ENCODE data around the gene CEP162. TPM values are rescaled to one million over a fixed set of nuclear protein-coding genes. Genes with fewer than 3 reads are reported as not detected.
"Not testable (repeated sequence)": the region's sequence is repeated elsewhere in the genome, so short reads cannot be mapped to it uniquely, and the experiment has no call there.

CEP162 gene
- total RNA-seq, 1 donor from 2014 or later = 15.7 TPM

DNA sequence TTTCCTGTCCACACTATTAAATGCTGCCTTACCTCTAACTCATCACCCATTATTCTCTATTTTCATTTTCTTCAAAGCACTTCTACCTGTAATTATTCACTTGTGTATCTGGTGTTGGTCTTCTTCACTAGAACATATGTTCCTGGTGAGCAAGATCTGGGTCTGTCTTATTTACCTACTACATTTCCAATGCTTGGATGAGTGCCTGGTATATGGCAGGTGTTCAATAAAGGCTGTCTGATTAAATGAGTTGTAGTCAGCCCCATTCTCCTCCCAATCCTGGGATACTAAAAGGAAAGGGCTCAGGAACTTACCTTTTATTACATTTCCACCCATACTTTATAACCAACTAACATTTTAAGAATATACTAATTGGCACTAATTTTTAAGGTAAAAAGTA lies 61.0 kb downstream of the CEP162 start:
- H3K27ac Mint-ChIP-seq = no peak overlapping the region
- H3K36me3 Mint-ChIP-seq = peaks cover 37% of the 10 kb centered on the region
- TF ChIP-seq, protein P1, sequence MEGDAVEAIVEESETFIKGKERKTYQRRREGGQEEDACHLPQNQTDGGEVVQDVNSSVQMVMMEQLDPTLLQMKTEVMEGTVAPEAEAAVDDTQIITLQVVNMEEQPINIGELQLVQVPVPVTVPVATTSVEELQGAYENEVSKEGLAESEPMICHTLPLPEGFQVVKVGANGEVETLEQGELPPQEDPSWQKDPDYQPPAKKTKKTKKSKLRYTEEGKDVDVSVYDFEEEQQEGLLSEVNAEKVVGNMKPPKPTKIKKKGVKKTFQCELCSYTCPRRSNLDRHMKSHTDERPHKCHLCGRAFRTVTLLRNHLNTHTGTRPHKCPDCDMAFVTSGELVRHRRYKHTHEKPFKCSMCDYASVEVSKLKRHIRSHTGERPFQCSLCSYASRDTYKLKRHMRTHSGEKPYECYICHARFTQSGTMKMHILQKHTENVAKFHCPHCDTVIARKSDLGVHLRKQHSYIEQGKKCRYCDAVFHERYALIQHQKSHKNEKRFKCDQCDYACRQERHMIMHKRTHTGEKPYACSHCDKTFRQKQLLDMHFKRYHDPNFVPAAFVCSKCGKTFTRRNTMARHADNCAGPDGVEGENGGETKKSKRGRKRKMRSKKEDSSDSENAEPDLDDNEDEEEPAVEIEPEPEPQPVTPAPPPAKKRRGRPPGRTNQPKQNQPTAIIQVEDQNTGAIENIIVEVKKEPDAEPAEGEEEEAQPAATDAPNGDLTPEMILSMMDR (IDR thresholded peaks at IDR 0.05; ENCODE audit: unreplicated experiment) = no peak
- DNase-seq (ENCODE audit: low spot score in 2 of 2, unreplicated experiment in 2 of 2) = no peak
- H3K27me3 Mint-ChIP-seq (ENCODE audit: low read depth) = no peaks in the 10 kb centered on the region
- H3K4me1 Mint-ChIP-seq = no peaks in the 10 kb centered on the region
- no peak overlapping the region for H3K4me3 Mint-ChIP-seq
- no peaks in the 10 kb centered on the region for H3K9me3 Mint-ChIP-seq

DNA sequence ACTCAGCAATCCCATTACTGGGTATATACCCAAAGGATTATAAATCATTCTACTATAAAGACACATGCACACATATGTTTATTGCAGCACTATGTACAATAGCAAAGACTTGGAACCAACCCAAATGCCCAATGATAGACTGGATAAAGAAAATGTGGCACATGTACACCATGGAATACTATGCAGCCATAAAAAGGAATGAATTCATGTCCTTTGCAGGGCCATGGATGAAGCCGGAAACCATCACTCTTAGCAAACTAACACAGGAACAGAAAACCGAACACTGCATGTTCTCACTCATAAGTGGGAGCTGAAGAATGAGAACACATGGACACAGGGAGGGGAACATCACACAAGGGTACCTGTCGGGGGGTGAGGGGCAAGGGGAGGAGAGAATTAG lies 63.1 kb downstream of the CEP162 start:
- not testable (repeated sequence) for H3K4me3 Mint-ChIP-seq; H3K27me3 Mint-ChIP-seq (ENCODE audit: low read depth); H3K9me3 Mint-ChIP-seq; H3K27ac Mint-ChIP-seq; DNase-seq (ENCODE audit: low spot score in 2 of 2, unreplicated experiment in 2 of 2); H3K4me1 Mint-ChIP-seq
- peaks cover 36% of the 10 kb centered on the region for H3K36me3 Mint-ChIP-seq

DNA sequence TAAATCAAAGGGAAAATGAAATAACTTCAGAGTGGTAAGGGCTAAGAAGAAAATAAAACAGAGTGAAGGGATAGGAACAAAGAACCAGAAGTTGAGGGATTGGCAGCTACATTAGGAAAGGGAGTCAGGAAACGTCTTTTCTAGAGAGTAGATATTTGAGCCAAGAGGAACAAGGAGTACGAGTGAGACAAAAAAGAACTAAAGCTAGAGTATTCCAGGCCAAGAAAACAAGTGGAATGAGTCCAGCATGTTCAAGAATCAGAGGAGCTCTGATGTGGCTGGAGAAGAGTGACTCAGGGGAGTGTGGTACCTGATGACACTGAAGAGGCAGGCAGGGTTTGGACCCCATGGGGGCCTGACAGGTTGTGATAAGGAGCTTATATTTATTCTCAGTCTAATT lies 66.3 kb downstream of the CEP162 start:
- no peak overlapping the region for H3K4me3 Mint-ChIP-seq
- H3K27ac Mint-ChIP-seq = no peak overlapping the region
- TF ChIP-seq, protein P1 (IDR thresholded peaks at IDR 0.05; ENCODE audit: unreplicated experiment) = no peak
- no peaks in the 10 kb centered on the region for H3K9me3 Mint-ChIP-seq
- no peaks in the 10 kb centered on the region for H3K27me3 Mint-ChIP-seq (ENCODE audit: low read depth)
- H3K4me1 Mint-ChIP-seq = no peaks in the 10 kb centered on the region
- no peak for DNase-seq (ENCODE audit: low spot score in 2 of 2, unreplicated experiment in 2 of 2)
- H3K36me3 Mint-ChIP-seq = peaks cover 29% of the 10 kb centered on the region

DNA sequence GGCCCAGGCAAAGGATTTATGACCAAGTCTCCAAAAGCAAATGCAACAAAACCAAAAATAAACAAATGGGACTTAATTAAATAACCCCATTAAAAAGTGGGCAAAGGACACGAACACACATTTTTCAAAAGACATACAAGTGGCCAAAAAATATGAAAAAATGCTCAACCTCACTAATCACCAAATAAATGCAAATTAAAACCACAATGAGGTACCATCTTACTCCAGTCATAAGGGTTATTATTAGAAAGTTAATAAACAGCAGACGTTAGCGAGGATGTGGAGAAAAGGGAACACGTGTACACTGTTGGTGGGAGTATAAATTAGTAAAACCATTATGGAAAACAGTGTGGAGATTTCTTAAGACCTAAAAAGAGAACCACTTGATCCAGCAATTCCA lies 71.1 kb downstream of the CEP162 start:
- Mint-ChIP-seq H3K4me3 (no peak overlapping the region), H3K9me3 (no peaks in the 10 kb centered on the region), H3K36me3 (peaks cover 25% of the 10 kb centered on the region), H3K27ac (no peak overlapping the region), H3K27me3 (ENCODE audit: low read depth) (no peaks in the 10 kb centered on the region), H3K4me1 (no peaks in the 10 kb centered on the region)
- TF ChIP-seq, protein P1 (IDR thresholded peaks at IDR 0.05; ENCODE audit: unreplicated experiment) = no peak
- DNase-seq (ENCODE audit: low spot score in 2 of 2, unreplicated experiment in 2 of 2) = no peak

DNA sequence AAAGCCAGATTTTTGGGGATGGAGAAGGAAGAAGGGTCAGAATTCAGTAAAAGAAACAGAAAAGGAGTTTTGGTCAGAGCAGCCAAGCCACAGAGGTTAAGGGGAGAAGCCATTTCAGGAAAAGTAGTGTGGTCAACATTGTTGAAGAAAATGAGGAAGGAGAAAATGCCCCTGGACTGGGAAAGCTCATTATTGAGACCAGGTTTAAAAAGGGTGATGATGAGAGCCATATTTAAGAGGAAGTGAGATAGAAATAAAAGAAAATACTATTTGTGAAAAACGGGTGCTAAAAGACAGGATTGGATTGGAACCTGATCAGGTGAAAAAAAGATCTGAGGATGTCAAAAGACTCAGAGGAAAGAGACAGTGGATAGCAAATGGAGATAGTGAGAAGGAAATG lies 75.8 kb downstream of the CEP162 start:
- Mint-ChIP-seq H3K36me3 (peaks cover 28% of the 10 kb centered on the region), H3K27me3 (ENCODE audit: low read depth) (no peaks in the 10 kb centered on the region), H3K4me3 (no peak overlapping the region), H3K27ac (no peak overlapping the region), H3K9me3 (no peaks in the 10 kb centered on the region), H3K4me1 (no peaks in the 10 kb centered on the region)
- no peak for DNase-seq (ENCODE audit: low spot score in 2 of 2, unreplicated experiment in 2 of 2)
- TF ChIP-seq, protein P1 (IDR thresholded peaks at IDR 0.05; ENCODE audit: unreplicated experiment) = no peak

DNA sequence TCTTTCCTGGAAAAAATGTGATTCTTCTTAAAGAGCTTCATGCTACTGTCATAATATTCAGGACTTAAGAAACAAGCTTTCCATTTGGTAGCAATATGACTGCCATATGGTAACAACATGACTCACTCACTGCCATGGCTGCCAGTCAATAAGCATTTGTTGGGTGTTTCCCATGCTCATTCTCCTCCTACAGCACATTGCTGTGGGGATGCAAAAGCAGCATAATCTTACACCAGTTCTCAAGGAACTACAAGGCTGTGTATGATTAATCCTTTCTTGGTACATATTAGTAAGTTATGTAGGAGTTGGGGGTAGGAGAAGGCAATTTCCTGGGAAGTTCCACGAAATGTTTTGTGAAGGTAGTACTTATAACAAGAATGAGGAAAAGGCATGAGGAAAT lies 76.7 kb downstream of the CEP162 start:
- DNase-seq (ENCODE audit: low spot score in 2 of 2, unreplicated experiment in 2 of 2) = no peak
- Mint-ChIP-seq H3K36me3 (peaks cover 28% of the 10 kb centered on the region), H3K9me3 (no peaks in the 10 kb centered on the region), H3K27ac (no peak overlapping the region), H3K4me3 (no peak overlapping the region), H3K27me3 (ENCODE audit: low read depth) (no peaks in the 10 kb centered on the region), H3K4me1 (no peaks in the 10 kb centered on the region)
- TF ChIP-seq, protein P1 (IDR thresholded peaks at IDR 0.05; ENCODE audit: unreplicated experiment) = no peak
